Epithelial cell of esophagus (primary cell): ENCODE results near the gene SOX5.
"Not testable (repeated sequence)": the region's sequence is repeated elsewhere in the genome, so short reads cannot be mapped to it uniquely, and the experiment has no call there.

Experiments
- DNase-seq: peaks from one replicate; pipeline ENCODE4 v3.0.0; 2010; ENCODE audit warnings: low read depth
- H3K4me3 ChIP-seq: 2 replicates; pipeline ENCODE4 v1.5.1; 2011; ENCODE audit warnings: mild to moderate bottlenecking, low read length, control low read depth
- TF ChIP-seq, protein P1 (sequence below): IDR thresholded peaks from 2 replicates; pipeline ENCODE4 v1.5.1; 2011; ENCODE audit warnings: low read depth, mild to moderate bottlenecking, low read length, control low read depth, inconsistent platforms; ENCODE audit not compliant: insufficient read depth; ENCODE audit errors: missing control alignments

The SOX5 gene

DNA sequence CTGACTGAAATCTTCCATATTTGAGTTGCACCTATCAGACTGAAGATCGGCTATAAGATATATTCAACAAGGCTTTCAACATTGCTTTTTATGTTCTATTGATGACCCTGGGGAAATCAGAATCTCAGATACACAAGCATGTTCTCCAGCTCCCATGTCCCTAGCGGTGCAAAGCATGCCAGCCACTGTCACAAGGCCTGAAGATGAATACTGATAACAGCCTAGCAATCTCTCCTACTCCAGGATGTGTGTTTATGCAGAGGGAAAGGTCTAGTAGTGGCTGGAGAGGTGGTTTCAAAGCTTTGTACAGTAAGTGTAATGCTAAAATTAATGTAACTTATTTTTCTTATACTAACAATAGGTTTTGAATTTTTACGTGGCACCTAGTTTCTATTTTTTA lies 64.6 kb downstream of the SOX5 start:
- H3K4me3 ChIP-seq = no peak overlapping the region
- TF ChIP-seq, protein P1, sequence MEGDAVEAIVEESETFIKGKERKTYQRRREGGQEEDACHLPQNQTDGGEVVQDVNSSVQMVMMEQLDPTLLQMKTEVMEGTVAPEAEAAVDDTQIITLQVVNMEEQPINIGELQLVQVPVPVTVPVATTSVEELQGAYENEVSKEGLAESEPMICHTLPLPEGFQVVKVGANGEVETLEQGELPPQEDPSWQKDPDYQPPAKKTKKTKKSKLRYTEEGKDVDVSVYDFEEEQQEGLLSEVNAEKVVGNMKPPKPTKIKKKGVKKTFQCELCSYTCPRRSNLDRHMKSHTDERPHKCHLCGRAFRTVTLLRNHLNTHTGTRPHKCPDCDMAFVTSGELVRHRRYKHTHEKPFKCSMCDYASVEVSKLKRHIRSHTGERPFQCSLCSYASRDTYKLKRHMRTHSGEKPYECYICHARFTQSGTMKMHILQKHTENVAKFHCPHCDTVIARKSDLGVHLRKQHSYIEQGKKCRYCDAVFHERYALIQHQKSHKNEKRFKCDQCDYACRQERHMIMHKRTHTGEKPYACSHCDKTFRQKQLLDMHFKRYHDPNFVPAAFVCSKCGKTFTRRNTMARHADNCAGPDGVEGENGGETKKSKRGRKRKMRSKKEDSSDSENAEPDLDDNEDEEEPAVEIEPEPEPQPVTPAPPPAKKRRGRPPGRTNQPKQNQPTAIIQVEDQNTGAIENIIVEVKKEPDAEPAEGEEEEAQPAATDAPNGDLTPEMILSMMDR = no peak
- DNase-seq = no peak

DNA sequence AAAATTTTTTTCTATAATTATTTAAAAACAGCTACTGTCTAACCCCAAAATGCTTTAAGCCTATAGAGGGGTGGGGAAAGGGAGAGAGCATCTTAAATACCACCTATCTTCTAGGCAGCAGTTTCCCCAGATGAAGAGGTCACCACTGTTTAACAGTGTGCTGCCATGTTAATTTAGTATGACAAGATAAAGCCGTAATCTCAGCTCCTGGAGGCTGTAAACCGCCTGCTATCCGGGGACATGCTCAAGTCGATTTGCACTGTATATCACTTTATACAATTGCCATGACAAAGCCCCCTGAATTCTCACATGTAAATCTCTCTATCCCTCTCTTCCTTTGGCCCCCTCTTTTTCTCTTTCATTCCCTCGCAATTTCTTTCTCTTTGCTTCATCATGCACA lies 68.5 kb downstream of the SOX5 start:
- TF ChIP-seq, protein P1 = no peak
- H3K4me3 ChIP-seq = no peak overlapping the region
- no peak for DNase-seq

DNA sequence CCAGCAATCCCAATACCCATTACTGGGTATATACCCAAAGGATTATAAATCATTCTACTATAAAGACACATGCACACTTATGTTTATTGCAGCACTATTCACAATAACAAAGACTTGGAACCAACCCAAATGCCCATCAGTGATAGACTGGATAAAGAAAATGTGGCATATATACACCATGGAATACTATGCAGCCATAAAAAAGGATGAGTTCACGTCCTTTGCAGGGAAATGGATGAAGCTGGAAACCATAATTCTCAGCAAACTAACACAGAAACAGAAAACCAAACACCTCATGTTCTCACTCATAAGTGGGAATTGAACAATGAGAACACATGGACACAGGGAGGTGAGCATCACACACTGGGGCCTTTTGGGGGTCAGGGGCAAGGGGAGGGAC lies 72.9 kb downstream of the SOX5 start:
- not testable (repeated sequence) for H3K4me3 ChIP-seq

DNA sequence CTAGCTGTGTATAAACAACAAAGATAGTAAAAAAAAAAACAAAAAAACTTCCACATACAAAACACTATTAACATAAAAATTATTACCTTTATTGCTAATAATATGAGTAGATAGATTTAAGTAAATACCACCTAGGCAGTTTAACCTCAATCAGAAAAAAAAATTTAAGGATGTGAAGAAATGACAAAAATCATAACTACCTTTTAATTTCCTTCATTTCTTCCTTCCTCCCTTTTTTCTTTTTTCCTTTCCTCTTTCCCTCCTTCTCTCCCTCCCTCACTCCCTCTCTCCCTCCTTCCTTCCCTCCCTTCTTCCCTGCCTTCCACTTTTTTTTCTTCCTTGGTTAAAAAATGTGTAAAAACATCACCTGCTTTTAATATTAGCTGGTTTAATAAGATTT lies 81.7 kb downstream of the SOX5 start:
- TF ChIP-seq, protein P1 = no peak
- DNase-seq = no peak

More for the DNA sequence above, 72.9 kb downstream of the SOX5 start:
- DNase-seq = not testable (repeated sequence)

DNA sequence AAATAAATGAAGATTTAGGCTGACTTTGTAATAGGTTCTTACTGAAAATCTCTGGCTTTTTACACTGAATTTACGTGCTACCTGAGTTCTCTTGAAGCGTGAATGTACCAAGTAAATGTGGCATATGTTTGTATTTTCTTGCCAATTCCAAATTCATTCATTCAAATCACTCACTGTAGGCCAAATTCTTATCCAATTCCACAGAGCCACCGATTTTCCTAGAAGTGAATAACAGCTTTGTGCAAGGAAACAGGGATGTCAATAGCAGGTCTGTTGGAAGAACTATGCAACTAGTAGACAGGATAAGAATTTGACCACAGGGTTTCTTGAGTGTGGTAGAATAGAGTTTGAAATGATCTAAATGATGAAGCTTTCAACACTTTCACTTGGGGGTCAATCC lies 86.8 kb downstream of the SOX5 start:
- no peak for DNase-seq
- TF ChIP-seq, protein P1 = no peak
- H3K4me3 ChIP-seq = no peak overlapping the region

More for the DNA sequence above, 81.7 kb downstream of the SOX5 start:
- H3K4me3 ChIP-seq = no peak overlapping the region

DNA sequence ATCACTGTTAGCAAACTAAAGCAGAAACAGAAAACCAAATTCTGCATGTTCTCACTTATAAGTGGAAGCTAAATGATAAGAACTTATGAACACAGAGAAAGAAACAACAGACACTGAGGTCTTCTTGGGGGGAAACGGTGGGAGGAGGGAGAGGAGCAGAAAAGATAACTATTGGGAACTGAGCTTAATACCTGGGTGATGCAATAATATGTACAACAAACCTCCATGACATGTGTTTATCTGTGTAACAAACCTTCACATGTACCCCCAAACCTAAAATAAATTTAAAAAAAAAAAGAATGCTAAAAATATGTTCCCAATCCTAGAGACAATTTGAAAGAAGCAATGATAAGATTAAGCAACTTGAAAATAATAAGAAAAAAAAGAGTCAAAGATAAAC lies 89.5 kb downstream of the SOX5 start:
- no peak overlapping the region for H3K4me3 ChIP-seq
- TF ChIP-seq, protein P1 = no peak
- no peak for DNase-seq

DNA sequence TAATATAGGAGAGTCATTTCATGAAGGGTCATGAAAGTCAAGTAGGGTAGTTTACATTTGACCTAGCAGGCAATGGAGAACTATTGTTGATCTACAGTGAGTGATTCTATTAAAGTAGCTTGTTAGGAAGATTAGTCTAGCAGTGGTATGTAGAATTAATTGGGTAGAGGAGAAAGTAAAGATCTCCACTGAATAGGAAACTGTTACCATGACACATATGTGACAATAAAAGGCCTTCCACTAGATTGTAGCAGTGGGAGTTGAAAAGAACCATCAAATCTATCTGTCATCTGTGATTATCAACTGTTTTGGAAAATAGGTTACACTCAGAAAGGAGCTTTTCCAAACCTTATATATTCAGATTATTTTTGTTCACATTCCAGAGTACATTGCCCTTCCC lies 92.3 kb downstream of the SOX5 start:
- TF ChIP-seq, protein P1 = no peak
- H3K4me3 ChIP-seq = no peak overlapping the region
- DNase-seq = no peak

DNA sequence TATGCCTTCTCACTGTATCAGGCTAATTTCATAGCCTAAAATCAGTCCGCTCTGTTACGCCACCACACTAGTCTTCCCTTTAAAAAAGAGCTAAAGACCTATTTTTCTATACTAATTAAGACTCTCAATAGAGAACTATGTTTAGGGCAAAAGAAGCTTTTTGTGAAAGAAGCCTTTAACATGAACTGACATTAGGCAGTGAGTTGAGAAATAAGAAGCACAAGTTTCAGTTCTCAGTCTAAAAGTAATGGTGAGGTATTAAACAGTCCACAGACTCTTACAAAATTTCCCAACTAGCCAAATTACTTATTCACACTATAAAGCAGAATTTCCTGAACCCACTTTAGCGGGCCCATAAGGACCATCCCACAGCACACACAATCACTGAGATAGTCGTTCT lies 93.7 kb downstream of the SOX5 start:
- TF ChIP-seq, protein P1 = no peak
- no peak for DNase-seq

More for the DNA sequence above, 93.7 kb downstream of the SOX5 start:
- H3K4me3 ChIP-seq = no peak overlapping the region
